ENCODE measurements around the gene MMP11. TPM values are rescaled to one million over a fixed set of nuclear protein-coding genes. Genes with fewer than 3 reads are reported as not detected.

MMP11 gene
- total RNA-seq, 2 donors from 2014 or later: 1.6 to 4.6 TPM

GRCh38 chr22:23777776-23778576 is 5.3 kb downstream of the MMP11 start:
- ATAC-seq (no peak), DNase-seq (peak in 1 of 2 donors; percentile 54)
- intact Hi-C loops (cut with DNase I, micrococcal nuclease): no loop called here

DNA sequence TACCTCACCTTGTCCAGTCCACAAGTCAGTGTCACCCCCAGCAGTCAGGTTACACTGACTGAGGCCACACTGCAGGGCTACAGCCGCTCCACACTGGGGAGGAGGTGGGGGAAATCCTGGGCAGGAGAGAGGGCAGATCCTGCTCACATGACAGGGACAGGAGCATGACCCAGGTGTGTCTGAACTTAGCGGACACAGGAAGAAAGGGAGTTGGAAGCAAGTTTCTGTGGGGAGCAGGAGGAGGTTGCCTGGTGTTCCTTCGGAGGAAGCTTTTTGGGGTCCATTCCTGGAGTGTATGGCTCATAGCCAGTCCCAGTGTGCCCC is 5.9 kb downstream of the MMP11 start:
- ATAC-seq: no peak
- no peak for DNase-seq
- intact Hi-C loops (cut with DNase I, micrococcal nuclease): no loop called here

DNA sequence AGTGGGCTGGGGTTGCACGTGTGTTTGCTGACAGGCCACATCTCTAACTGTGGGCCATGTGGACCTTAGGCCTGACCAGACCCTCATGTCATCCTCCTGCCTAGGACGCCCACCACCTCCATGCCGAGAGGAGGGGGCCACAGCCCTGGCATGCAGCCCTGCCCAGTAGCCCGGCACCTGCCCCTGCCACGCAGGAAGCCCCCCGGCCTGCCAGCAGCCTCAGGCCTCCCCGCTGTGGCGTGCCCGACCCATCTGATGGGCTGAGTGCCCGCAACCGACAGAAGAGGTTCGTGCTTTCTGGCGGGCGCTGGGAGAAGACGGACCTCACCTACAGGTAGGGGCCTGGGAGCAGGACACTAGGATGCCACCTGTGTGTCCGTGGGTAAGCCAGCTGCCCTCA is 6.4 kb downstream of the MMP11 start:
- ATAC-seq (no peak), DNase-seq (no peak)
- intact Hi-C loops (cut with DNase I, micrococcal nuclease): no loop called here

- DNase-seq (no peak), ATAC-seq (no peak)
- intact Hi-C loops (cut with DNase I, micrococcal nuclease): no loop called here
These were observed 7.1 kb downstream of the MMP11 start for GRCh38 chr22:23779731-23780130.

- no peak for DNase-seq
- intact Hi-C loops (cut with DNase I, micrococcal nuclease): no loop called here
- no peak for ATAC-seq
These were observed 7.6 kb downstream of the MMP11 start for GRCh38 chr22:23780146-23780748.

- DNase-seq (no peak), ATAC-seq (no peak)
- intact Hi-C loops (cut with DNase I, micrococcal nuclease): no loop called here
These were observed 8.4 kb downstream of the MMP11 start for GRCh38 chr22:23781065-23781464.

DNA sequence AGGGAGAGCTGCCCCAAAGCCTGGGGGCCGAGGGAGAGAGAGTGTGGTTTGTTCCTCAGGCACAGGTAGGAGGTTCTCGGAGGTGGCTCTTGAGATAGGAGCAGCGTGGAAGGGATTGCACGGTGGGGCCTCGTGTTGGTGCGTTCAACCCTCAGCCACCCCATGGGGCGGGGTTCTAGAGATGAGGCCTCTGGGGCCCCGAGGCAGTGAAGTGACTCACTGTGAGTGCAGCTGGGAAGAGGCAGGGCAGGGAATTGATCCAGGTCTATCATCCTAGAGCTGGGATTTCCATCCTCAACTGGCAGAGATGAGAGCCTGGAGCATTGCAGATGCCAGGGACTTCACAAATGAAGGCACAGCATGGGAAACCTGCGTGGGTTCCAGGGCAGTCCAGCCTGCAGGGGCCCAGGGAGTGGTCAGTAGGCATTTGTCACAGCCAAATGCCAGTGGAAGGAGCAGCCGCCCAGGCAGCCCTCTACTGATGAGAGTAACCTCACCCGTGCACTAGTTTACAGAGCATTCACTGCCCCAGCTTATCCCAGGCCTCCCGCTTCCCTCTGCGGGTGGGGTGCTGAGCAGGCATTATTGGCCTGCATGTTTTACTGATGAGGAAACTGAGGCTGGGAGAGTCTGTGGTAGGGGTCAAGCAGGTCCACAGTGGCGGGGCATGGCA is 9.0 kb downstream of the MMP11 start:
- ATAC-seq (no peak), DNase-seq (no peak)

GRCh38 chr22:23782252-23782651 is 9.6 kb downstream of the MMP11 start:
- intact Hi-C loops (cut with DNase I, micrococcal nuclease): no loop called here
- DNase-seq (no peak), ATAC-seq (no peak)

More for the DNA sequence above, 9.0 kb downstream of the MMP11 start:
- intact Hi-C loops (cut with DNase I, micrococcal nuclease): no loop called here

- DNase-seq: no peak
- ATAC-seq: no peak
- intact Hi-C loops (cut with DNase I, micrococcal nuclease): no loop called here
These were observed 10.1 kb downstream of the MMP11 start for GRCh38 chr22:23782703-23783102.

DNA sequence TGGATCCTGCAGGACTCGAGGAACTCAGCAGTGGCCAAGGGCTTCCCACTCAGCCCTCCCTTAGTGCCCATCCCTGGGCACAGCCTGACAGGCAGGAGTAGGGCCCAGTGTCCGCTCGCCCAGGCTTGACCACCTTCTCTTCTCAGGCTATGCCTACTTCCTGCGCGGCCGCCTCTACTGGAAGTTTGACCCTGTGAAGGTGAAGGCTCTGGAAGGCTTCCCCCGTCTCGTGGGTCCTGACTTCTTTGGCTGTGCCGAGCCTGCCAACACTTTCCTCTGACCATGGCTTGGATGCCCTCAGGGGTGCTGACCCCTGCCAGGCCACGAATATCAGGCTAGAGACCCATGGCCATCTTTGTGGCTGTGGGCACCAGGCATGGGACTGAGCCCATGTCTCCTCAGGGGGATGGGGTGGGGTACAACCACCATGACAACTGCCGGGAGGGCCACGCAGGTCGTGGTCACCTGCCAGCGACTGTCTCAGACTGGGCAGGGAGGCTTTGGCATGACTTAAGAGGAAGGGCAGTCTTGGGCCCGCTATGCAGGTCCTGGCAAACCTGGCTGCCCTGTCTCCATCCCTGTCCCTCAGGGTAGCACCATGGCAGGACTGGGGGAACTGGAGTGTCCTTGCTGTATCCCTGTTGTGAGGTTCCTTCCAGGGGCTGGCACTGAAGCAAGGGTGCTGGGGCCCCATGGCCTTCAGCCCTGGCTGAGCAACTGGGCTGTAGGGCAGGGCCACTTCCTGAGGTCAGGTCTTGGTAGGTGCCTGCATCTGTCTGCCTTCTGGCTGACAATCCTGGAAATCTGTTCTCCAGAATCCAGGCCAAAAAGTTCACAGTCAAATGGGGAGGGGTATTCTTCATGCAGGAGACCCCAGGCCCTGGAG is 10.9 kb downstream of the MMP11 start:
- intact Hi-C loops (cut with DNase I, micrococcal nuclease): no loop called here
- no peak for DNase-seq
- no peak for ATAC-seq

GRCh38 chr22:23784215-23784732 is 11.6 kb downstream of the MMP11 start:
- intact Hi-C loops (cut with DNase I, micrococcal nuclease): no loop called here
- DNase-seq (peak in 1 of 2 donors; percentile 72), ATAC-seq (peak; percentile 47)

- ATAC-seq (no peak), DNase-seq (no peak)
- intact Hi-C loops (cut with DNase I, micrococcal nuclease): no loop called here
These were observed 13.6 kb downstream of the MMP11 start for GRCh38 chr22:23786261-23786710.

DNA sequence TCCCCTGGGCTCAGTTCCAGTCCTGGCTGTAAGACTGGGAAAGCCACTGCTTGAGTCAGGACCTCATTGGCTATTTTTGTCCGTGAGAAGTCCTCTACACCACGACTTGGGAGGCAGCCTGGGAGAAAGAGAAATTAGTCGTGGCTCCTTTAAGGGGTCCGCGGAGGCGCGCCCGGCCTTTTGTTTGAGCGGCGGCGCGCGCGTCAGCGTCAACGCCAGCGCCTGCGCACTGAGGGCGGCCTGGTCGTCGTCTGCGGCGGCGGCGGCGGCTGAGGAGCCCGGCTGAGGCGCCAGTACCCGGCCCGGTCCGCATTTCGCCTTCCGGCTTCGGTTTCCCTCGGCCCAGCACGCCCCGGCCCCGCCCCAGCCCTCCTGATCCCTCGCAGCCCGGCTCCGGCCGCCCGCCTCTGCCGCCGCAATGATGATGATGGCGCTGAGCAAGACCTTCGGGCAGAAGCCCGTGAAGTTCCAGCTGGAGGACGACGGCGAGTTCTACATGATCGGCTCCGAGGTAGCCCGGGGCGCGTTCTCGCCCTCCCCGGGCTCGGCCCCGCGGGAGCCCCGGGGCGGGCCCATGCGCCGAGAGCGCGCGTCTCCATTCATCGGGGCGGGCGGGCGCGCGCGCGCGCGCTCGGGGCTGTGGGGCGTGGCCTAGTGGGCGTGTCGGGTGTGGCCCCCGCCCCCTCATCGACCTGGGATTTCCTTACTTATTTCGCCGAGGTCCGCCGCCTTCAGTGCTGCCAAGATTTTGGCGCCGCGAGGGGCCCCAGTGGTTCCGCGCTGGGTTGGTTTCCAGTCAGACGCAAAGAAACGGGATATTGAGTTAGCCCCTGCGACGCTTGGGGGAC is 14.3 kb downstream of the MMP11 start, which contains the start of gene SMARCB1:
SMARCB1 (plus strand) TSS at position 215 of the 848 bp plus-strand sequence; CDS start at position 419, 204 bp downstream.
- intact Hi-C loops (cut with DNase I, micrococcal nuclease): no loop called here
- peak; percentile 94 for ATAC-seq
- DNase-seq: peak; percentile 85 to 95

DNA sequence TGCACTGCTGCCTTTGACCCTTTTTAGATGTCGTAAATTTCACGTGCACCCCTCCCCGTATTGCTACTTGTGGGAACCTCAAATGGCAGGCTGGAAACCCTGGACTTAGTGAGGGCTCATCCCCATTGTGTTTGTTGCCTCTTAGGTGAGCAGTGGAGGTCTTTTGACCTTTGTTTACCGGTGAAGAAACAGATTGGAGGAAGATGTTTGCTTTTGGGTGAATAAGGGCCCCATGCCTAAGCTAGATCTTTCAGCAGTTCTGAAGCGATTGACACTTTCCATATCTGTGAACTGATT is 14.9 kb downstream of the MMP11 start:
- DNase-seq (no peak), ATAC-seq (peak; percentile 5)
- intact Hi-C loops (cut with DNase I, micrococcal nuclease): no loop called here

DNA sequence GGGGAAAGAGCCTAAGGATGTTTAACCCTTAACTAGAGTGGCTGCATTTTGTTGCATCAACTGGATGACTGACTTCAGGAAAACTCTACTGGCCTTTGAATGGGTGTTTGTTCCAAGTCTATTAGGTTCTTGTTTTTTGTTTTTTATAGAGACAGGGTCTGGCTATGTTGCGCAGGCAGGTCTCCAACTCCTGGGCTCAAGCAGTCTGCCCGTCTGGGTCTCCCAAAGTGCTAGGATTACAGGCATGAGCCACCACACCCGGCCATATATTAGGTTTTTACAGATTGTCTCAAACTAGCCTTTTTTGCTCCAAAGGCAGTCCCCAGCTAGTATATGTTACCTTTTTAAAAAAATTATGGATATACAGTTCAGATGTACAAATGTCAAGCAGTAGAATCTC is 15.3 kb downstream of the MMP11 start:
- intact Hi-C loops (cut with DNase I, micrococcal nuclease): no loop called here
- ATAC-seq: no peak
- no peak for DNase-seq

GRCh38 chr22:23789121-23789520 is 16.5 kb downstream of the MMP11 start:
- intact Hi-C loops (cut with DNase I, micrococcal nuclease): no loop called here
- DNase-seq (no peak), ATAC-seq (no peak)

DNA sequence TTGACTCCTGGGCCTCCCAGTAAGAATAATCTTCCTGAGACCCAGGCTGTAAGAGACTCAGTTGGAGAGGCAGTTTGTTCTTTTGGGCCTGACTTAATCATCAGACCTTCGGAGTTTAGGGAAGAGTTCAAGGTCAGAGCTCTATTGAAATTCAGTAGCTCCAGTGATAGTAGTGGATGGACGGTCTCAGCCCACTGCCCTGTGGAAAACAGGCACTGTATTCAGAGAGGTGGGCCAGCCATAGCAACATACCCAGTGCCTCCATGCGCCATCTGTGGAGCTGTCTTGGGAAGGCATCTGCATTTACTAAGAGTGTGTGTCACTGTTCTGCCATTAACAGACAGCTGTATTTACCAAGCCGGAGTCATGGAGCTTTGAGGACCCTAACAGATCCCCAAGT is 17.0 kb downstream of the MMP11 start:
- intact Hi-C loops (cut with DNase I, micrococcal nuclease): no loop called here
- DNase-seq: no peak
- no peak for ATAC-seq
